Peyer's patch (tissue), 4 donors: ENCODE results near the gene SLC22A17. TPM values are rescaled to one million over a fixed set of nuclear protein-coding genes. Genes with fewer than 3 reads are reported as not detected.

Source experiments
- DNase-seq, 3 donors: peaks; one replicate each; pipeline ENCODE4 v3.0.0-alpha.2; 2017 to 2019
- H3K27ac ChIP-seq, 4 donors: fragments of 200-600 bp; sonication (generic); one replicate each; pipeline ENCODE4 v1.5.1; 2016 to 2019
- H3K27me3 ChIP-seq, 2 donors: fragments of 200-600 bp; sonication (generic); one replicate each; pipeline ENCODE4 v1.5.1; 2019
- H3K36me3 ChIP-seq, 3 donors: fragments of 200-600 bp; sonication (generic); one replicate each; pipeline ENCODE4 v1.5.1; 2016 to 2019
- H3K4me1 ChIP-seq, 4 donors: fragments of 200-600 bp; sonication (generic); one replicate each; pipeline ENCODE4 v1.5.1; 2016 to 2019
- H3K4me3 ChIP-seq, 4 donors: fragments of 200-600 bp; sonication (generic); 1 replicate in 3 of 4; 2 replicates in 1 of 4; pipeline ENCODE4 v1.5.1; 2016 to 2019; ENCODE audit warnings: mild to moderate bottlenecking in 1 of 4
- H3K9me3 ChIP-seq, 4 donors: fragments of 200-600 bp; sonication (generic); one replicate each; pipeline ENCODE4 v1.5.1; 2016 to 2019; ENCODE audit warnings: mild to moderate bottlenecking in 1 of 4
- POLR2A ChIP-seq, 2 donors: fragments of 450-650 bp; IDR thresholded peaks; one replicate each; pipeline ENCODE4 v1.5.1; 2017; ENCODE audit warnings: antibody characterized with exemption in 2 of 2, mild to moderate bottlenecking in 2 of 2, moderate library complexity in 2 of 2
- total RNA-seq, 4 donors: library from RNA; depleted of rRNA; stranded (reverse); fragments of >200 nt; gene quantifications; one replicate each; pipeline ENCODE4 v1.1.0, GENCODE V29; 2016
- TF ChIP-seq, protein P1 (sequence below), 6 experiments: fragments of 450-650 bp in 4 of 6; fragments of 200-600 bp in 2 of 6; sonication (generic) in 1 of 6; IDR thresholded peaks; one replicate each; pipeline ENCODE4 v1.5.1; 2017 to 2019; ENCODE audit warnings: antibody characterized with exemption in 6 of 6, mild to moderate bottlenecking in 3 of 6, moderate library complexity in 1 of 6

Gene SLC22A17
- total RNA-seq, 4 donors from 2014 or later: 1.6 to 19.0 (median 5.2) TPM

DNA sequence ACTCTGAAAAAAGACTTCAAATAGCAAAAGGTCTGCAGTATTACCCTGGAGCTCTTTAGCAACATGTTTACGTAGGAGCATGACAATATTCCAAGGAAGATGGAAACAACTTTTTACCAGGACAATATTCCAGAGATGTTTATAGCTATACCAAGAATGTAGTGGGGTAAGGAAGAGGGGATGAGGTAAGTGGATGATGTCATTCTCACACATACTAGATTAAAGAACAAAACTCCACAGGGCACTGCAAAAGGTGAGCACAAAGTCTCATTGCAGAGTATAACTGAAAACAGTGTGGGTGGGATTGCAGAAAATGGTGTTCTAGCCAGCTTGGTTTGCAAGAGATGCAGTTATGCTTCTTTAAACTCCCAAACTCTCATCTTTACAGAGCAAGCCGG lies 32.6 kb upstream of the SLC22A17 start:
- no peaks in the 10 kb centered on the region for H3K27me3 ChIP-seq
- TF ChIP-seq, protein P1, sequence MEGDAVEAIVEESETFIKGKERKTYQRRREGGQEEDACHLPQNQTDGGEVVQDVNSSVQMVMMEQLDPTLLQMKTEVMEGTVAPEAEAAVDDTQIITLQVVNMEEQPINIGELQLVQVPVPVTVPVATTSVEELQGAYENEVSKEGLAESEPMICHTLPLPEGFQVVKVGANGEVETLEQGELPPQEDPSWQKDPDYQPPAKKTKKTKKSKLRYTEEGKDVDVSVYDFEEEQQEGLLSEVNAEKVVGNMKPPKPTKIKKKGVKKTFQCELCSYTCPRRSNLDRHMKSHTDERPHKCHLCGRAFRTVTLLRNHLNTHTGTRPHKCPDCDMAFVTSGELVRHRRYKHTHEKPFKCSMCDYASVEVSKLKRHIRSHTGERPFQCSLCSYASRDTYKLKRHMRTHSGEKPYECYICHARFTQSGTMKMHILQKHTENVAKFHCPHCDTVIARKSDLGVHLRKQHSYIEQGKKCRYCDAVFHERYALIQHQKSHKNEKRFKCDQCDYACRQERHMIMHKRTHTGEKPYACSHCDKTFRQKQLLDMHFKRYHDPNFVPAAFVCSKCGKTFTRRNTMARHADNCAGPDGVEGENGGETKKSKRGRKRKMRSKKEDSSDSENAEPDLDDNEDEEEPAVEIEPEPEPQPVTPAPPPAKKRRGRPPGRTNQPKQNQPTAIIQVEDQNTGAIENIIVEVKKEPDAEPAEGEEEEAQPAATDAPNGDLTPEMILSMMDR (IDR thresholded peaks at IDR 0.05): no peak
- TF ChIP-seq POLR2A (IDR thresholded peaks at IDR 0.05): no peak
- no peaks in the 10 kb centered on the region for H3K9me3 ChIP-seq
- H3K4me1 ChIP-seq: peaks cover 0 to 7% (median 0%) of the 10 kb centered on the region in 4 donors
- no peak overlapping the region for H3K27ac ChIP-seq
- DNase-seq: no peak
- H3K4me3 ChIP-seq: no peak overlapping the region
- no peaks in the 10 kb centered on the region for H3K36me3 ChIP-seq

DNA sequence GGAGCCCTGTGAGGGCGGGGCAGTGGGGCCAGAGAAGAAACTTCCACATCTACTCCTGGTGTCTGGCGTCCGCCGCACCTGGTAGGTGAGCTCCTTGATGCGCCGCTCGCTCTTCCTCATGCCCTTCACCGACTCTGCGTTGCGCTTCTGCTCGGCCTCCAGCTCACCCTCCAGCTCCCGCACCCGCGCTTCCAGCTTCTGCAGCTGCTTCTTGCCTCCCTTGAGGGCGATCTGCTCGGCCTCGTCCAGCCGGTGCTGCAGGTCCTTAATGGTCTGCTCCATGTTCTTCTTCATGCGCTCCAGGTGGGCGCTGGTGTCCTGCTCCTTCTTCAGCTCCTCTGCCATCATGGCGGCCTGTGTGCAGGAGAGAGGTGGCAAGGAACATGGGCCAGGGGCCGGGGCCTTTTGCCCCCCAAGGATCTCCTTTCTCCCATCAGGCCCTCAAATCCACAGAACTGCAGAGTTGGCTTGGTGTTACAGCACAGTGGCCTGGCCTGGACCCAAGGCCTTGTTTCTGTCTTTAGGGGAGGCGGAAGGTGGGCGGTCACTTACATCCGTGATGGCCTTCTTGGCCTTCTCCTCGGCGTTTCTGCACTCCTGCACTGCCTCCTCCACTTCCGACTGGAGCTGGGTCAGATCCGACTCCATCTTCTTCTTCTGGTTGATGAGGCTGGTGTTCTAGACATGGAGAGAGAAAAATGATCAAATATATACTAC lies 31.8 kb upstream of the SLC22A17 start:
- DNase-seq: no peak
- TF ChIP-seq POLR2A (IDR thresholded peaks at IDR 0.05): no peak
- TF ChIP-seq, protein P1 (IDR thresholded peaks at IDR 0.05): no peak
- no peak overlapping the region for H3K4me3 ChIP-seq
- H3K36me3 ChIP-seq: no peaks in the 10 kb centered on the region
- H3K4me1 ChIP-seq: peaks cover 0 to 8% (median 0%) of the 10 kb centered on the region in 4 donors
- no peaks in the 10 kb centered on the region for H3K27me3 ChIP-seq
- H3K27ac ChIP-seq: no peak overlapping the region
- no peaks in the 10 kb centered on the region for H3K9me3 ChIP-seq

DNA sequence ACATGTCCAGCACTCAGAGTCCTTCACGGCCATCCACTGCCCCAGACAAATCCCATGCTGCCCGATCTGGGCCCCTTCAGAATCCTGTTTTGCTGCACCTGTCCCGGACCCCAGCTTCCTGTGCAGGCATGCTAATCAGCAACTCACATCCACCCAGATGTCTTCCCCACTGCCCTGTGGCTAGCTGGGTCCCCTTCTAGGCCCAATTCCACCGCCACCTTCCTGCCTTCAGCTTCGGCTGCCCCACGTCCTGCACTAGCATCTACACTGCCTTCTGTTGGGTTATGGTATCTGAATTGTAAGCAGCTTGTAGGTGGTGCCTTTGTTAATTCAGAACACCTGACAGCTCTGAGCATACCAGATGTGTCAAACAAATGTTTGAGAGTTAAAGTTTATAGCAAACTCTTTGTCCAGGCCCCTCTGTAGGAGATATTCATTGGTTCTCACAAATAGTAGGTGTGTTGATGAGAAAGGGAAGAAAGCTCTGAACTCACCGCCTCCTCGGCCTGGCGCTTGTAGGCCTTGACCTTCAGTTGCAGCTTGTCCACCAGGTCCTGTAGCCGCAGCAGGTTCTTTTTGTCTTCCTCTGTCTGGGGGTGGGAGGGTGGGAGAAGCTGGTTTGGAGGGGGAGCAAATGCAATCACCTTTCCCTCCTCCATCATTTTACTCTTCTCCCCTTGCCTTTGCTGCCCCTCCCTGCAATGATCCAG lies 30.2 kb upstream of the SLC22A17 start:
- Histone ChIP-seq H3K36me3 (no peaks in the 10 kb centered on the region), H3K4me1 (peaks cover 0 to 8% (median 0%) of the 10 kb centered on the region in 4 donors), H3K9me3 (no peaks in the 10 kb centered on the region), H3K4me3 (no peak overlapping the region), H3K27ac (no peak overlapping the region), H3K27me3 (no peaks in the 10 kb centered on the region)
- TF ChIP-seq, protein P1 (IDR thresholded peaks at IDR 0.05): no peak
- DNase-seq: no peak

DNA sequence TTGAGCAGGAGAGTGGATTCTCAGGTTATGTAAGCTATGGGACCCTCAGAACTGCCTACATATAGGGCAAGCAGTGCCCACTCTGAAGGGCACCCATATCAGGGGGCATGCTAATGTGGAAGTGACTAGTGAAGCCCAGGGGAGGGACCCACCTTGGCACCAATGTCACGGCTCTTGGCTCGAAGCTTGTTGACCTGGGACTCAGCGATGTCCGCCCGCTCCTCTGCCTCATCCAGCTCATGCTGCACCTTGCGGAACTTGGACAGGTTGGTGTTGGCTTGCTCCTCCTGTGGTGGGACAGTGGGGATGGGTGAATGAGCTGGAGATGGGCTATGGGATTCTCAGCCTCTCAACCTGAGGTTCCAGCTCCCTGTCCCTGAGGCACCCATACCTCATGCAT lies 29.6 kb upstream of the SLC22A17 start:
- no peak for DNase-seq
- Histone ChIP-seq H3K4me1 (peaks cover 0 to 8% (median 0%) of the 10 kb centered on the region in 4 donors), H3K4me3 (no peak overlapping the region), H3K27ac (no peak overlapping the region), H3K9me3 (no peaks in the 10 kb centered on the region), H3K27me3 (no peaks in the 10 kb centered on the region), H3K36me3 (no peaks in the 10 kb centered on the region)
- TF ChIP-seq, protein P1 (IDR thresholded peaks at IDR 0.05): no peak
- no peak for TF ChIP-seq POLR2A (IDR thresholded peaks at IDR 0.05)

DNA sequence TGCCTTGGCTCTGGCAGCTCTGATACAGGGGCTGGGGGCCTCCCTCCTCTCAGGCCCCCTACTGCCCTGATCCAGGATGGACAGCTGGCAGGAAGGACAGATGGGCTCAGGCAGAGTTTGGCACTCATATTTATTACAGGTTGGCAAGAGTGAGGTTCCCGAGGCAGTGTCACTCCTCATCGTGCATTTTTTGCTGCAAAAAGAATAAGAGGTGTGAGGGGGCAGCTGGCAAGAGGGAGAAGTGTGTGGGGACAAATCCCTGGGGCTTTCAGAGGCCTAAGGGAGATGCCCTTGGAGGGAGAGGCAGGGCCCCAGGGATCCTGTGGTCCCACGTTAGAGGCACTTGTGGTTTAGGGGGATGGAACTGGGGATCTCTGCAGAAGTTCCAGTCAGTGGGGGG lies 29.2 kb upstream of the SLC22A17 start:
- no peaks in the 10 kb centered on the region for H3K36me3 ChIP-seq
- no peaks in the 10 kb centered on the region for H3K27me3 ChIP-seq
- no peak for DNase-seq
- no peak overlapping the region for H3K4me3 ChIP-seq
- no peak for TF ChIP-seq POLR2A (IDR thresholded peaks at IDR 0.05)
- TF ChIP-seq, protein P1 (IDR thresholded peaks at IDR 0.05): no peak
- H3K27ac ChIP-seq: no peak overlapping the region
- no peaks in the 10 kb centered on the region for H3K9me3 ChIP-seq
- H3K4me1 ChIP-seq: peaks cover 0 to 8% (median 0%) of the 10 kb centered on the region in 4 donors
